HG03354 (cell line): ENCODE results near the gene BEX3.

ENCODE experiments used
- ATAC-seq: cut with Tn5 transposase; IDR thresholded peaks from one replicate; pipeline ENCODE4 v1.9.1; 2021; ENCODE audit warnings: mild to moderate bottlenecking; ENCODE audit not compliant: unreplicated experiment, poor library complexity, severe bottlenecking

BEX3 gene

GRCh38 chrX:103417370-103417769 is 41.0 kb downstream of the BEX3 start:
- no peak for ATAC-seq

- ATAC-seq = no peak
Measured at GRCh38 chrX:103417933-103418332, 41.6 kb downstream of the BEX3 start.

- no peak for ATAC-seq
Measured at GRCh38 chrX:103418811-103419340, 42.5 kb downstream of the BEX3 start.

- no peak for ATAC-seq
Measured at GRCh38 chrX:103423955-103424638, 47.8 kb downstream of the BEX3 start.
